ENCODE data around the gene TSPAN13. TPM values are rescaled to one million over a fixed set of nuclear protein-coding genes. Genes with fewer than 3 reads are reported as not detected.
"Not testable (repeated sequence)": the region's sequence is repeated elsewhere in the genome, so short reads cannot be mapped to it uniquely, and the experiment has no call there.

Gene TSPAN13
- total RNA-seq, 2 donors from 2014 or later = 1.5 to 6.4 TPM

DNA sequence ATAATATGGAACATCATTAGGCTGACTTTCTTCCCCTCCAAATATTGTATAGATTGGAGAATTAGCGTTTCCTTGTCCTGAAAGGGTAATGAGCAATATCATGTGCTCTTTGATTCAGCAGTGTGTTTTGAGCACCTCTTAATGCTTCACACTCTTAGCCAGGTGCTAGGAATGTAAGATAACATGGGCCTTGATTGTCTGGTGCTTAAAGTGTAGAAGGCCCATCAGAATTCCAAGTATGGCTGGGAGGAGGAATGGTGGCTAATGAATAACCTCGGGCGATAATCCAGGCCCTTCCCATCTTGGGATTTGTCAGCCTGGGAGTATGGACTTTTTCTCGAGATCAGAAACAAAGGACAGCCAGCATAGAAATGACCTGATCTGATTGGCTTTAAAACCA is 8.6 kb downstream of the TSPAN13 start:
- Histone ChIP-seq H3K9me3 (no peaks in the 10 kb centered on the region), H3K4me1 (ENCODE audit: control insufficient read depth in 1 of 2, low read depth in 2 of 2) (no peaks in the 10 kb centered on the region), H3K27ac (no peak overlapping the region), H3K27me3 (replicated peaks; ENCODE audit: insufficient read depth) (no peaks in the 10 kb centered on the region), H3K36me3 (no peaks in the 10 kb centered on the region), H3K4me3 (no peak overlapping the region)
- ATAC-seq (ENCODE audit: insufficient number of reproducible peaks, low FRiP score, low read depth) (no peak), DNase-seq (ENCODE audit: low spot score) (no peak)
- TF ChIP-seq, protein P1, sequence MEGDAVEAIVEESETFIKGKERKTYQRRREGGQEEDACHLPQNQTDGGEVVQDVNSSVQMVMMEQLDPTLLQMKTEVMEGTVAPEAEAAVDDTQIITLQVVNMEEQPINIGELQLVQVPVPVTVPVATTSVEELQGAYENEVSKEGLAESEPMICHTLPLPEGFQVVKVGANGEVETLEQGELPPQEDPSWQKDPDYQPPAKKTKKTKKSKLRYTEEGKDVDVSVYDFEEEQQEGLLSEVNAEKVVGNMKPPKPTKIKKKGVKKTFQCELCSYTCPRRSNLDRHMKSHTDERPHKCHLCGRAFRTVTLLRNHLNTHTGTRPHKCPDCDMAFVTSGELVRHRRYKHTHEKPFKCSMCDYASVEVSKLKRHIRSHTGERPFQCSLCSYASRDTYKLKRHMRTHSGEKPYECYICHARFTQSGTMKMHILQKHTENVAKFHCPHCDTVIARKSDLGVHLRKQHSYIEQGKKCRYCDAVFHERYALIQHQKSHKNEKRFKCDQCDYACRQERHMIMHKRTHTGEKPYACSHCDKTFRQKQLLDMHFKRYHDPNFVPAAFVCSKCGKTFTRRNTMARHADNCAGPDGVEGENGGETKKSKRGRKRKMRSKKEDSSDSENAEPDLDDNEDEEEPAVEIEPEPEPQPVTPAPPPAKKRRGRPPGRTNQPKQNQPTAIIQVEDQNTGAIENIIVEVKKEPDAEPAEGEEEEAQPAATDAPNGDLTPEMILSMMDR (IDR thresholded peaks at IDR 0.05) = no peak

DNA sequence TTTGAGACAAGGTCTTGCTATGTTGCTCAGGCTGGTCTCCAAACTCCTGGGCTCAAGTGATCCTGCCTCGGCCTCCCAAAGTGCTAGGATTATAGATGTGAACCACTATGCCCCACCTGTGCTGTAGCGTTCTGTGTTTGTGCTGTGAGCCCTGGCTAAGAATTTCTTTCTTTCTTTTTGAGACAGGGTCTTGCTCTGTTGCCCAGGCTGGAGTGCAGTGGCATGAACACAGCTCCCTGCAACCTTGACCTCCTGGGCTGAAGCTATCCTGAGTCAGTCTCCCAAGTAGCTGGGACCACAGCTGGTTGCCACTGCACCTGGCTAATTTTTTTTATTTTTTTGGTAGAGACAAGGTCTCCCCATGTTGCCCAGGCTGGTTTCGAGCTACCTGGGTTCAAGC is 11.4 kb downstream of the TSPAN13 start:
- H3K36me3 ChIP-seq = no peaks in the 10 kb centered on the region
- ATAC-seq (ENCODE audit: insufficient number of reproducible peaks, low FRiP score, low read depth) (no peak), DNase-seq (ENCODE audit: low spot score) (no peak)
- H3K27ac ChIP-seq = no peak overlapping the region
- H3K9me3 ChIP-seq = no peaks in the 10 kb centered on the region
- no peaks in the 10 kb centered on the region for H3K4me1 ChIP-seq (ENCODE audit: control insufficient read depth in 1 of 2, low read depth in 2 of 2)
- TF ChIP-seq, protein P1 (IDR thresholded peaks at IDR 0.05) = no peak
- H3K27me3 ChIP-seq (replicated peaks; ENCODE audit: insufficient read depth) = no peaks in the 10 kb centered on the region
- no peak overlapping the region for H3K4me3 ChIP-seq

DNA sequence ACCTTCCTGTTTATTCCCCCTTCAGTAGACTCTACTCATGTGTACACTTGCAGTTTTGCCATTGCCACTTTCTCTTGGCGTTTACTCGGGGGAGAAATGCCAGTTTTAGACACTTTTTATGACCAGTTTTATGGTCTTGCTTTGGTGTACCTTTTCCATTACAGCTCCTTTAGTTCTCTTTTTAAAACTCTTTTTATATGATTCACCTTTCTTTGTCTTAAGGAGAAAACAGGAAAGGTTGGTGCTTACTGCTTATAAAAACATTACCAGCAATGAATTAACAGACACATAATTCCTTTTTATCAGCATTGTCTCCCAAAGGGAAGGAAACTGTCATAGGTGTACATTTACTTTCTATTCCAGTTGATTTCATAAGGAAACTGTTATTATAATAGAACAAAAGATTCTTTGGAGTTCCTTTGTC is 11.9 kb downstream of the TSPAN13 start:
- Histone ChIP-seq H3K27me3 (replicated peaks; ENCODE audit: insufficient read depth) (no peaks in the 10 kb centered on the region), H3K4me1 (ENCODE audit: control insufficient read depth in 1 of 2, low read depth in 2 of 2) (no peaks in the 10 kb centered on the region), H3K9me3 (no peaks in the 10 kb centered on the region), H3K36me3 (no peaks in the 10 kb centered on the region), H3K27ac (no peak overlapping the region), H3K4me3 (no peak overlapping the region)
- DNase-seq (ENCODE audit: low spot score) (no peak), ATAC-seq (ENCODE audit: insufficient number of reproducible peaks, low FRiP score, low read depth) (no peak)
- TF ChIP-seq, protein P1 (IDR thresholded peaks at IDR 0.05) = no peak

DNA sequence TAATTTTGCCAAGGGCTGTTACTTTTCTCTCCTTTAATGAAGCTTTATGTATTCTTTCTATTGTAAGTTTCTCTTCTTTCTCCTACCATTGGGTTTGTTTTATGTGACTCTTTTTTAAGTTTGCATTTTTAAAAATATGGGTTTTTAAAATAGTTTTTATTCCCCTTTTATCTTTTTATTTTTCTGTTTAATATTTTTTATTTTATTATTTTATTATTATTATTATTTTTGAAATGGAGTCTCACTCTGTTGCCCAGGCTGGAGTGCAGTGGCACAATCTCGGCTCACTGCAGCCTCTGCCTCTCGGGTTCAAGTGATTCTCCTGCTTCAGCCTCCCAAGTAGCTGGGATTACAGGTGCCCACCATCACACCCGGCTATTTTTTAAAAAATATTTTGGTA is 16.4 kb downstream of the TSPAN13 start:
- H3K27me3 ChIP-seq (replicated peaks; ENCODE audit: insufficient read depth); H3K4me3 ChIP-seq; DNase-seq (ENCODE audit: low spot score); H3K9me3 ChIP-seq; H3K4me1 ChIP-seq (ENCODE audit: control insufficient read depth in 1 of 2, low read depth in 2 of 2); ATAC-seq (ENCODE audit: insufficient number of reproducible peaks, low FRiP score, low read depth); H3K27ac ChIP-seq; H3K36me3 ChIP-seq: not testable (repeated sequence)

DNA sequence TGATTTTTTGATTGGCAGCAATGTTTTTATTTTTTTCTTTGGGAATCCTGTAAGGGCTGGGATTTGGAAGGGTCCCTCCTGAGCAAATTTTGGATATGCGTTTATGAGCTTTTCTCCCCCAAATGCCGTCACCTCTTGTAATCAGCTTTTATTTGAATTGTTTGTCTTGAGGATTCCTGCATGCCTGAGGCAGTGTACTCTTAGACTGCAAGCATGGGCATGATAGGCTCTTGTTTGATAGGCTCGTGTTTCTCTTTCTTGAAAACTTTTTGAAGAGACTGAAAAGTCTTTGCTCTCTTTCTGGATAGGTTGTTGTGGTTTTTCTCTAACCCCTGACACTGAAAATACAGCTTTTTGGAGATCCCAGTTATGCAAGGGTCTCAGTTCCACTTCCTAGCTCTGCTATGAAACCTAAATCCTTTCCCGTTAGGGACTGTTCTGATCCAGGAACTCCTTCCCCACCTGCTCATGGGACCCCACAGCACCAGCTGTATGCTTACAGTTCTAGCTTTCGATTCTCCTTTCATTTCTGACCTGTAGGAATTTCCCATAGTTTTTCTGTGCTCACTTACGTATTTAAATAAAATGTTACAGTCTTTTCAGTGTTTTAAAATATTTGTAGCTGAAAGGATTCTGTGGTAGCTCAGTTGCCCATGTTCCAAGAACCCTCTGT is 17.2 kb downstream of the TSPAN13 start:
- Histone ChIP-seq H3K4me1 (ENCODE audit: control insufficient read depth in 1 of 2, low read depth in 2 of 2) (no peaks in the 10 kb centered on the region), H3K27ac (no peak overlapping the region), H3K4me3 (no peak overlapping the region), H3K27me3 (replicated peaks; ENCODE audit: insufficient read depth) (no peaks in the 10 kb centered on the region), H3K9me3 (no peaks in the 10 kb centered on the region), H3K36me3 (no peaks in the 10 kb centered on the region)
- TF ChIP-seq, protein P1 (IDR thresholded peaks at IDR 0.05) = no peak
- DNase-seq (ENCODE audit: low spot score) (no peak), ATAC-seq (ENCODE audit: insufficient number of reproducible peaks, low FRiP score, low read depth) (no peak)

DNA sequence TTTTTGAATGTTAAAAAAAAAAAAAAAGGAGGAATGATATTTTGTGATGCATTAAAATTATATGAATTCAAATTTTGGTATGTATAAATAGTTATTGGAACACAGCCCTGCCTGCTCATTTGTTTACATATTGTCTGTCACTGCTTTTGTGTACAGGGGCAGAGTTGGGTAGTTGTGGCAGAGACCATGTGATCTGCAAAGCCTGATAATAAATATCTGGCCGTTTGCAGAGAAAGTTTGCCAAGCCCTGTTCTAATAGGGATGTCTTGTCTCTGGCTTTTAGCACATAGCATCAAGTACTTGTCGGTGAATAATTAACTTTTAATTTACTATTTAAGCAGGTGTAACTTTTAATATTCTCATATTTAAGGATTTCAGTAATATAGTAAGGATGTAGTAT is 19.8 kb downstream of the TSPAN13 start:
- Histone ChIP-seq H3K4me3 (no peak overlapping the region), H3K4me1 (ENCODE audit: control insufficient read depth in 1 of 2, low read depth in 2 of 2) (no peaks in the 10 kb centered on the region), H3K27ac (no peak overlapping the region), H3K9me3 (no peaks in the 10 kb centered on the region), H3K36me3 (no peaks in the 10 kb centered on the region), H3K27me3 (replicated peaks; ENCODE audit: insufficient read depth) (no peaks in the 10 kb centered on the region)
- DNase-seq (ENCODE audit: low spot score) = no peak
- TF ChIP-seq, protein P1 (IDR thresholded peaks at IDR 0.05) = no peak
- no peak for ATAC-seq (ENCODE audit: insufficient number of reproducible peaks, low FRiP score, low read depth)
